GM23248 (cell line): ENCODE measurements around the gene DNAH7. TPM values are rescaled to one million over a fixed set of nuclear protein-coding genes. Genes with fewer than 3 reads are reported as not detected.

Experiments
- DNase-seq: peaks from one replicate; pipeline ENCODE4 v3.0.0-alpha.2; 2015
- H2AFZ ChIP-seq: fragments of 200-600 bp; sonication (generic); 2 replicates; pipeline ENCODE4 v1.6.1; 2016; ENCODE audit warnings: antibody characterized with exemption
- H3F3A ChIP-seq: fragments of 200-600 bp; sonication (generic); 2 replicates; pipeline ENCODE4 v1.6.1; 2016; ENCODE audit warnings: mild to moderate bottlenecking, antibody characterized with exemption, mixed run types; ENCODE audit not compliant: insufficient read depth
- H3K27ac ChIP-seq: fragments of 200-600 bp; sonication (generic); 2 replicates; pipeline ENCODE4 v1.5.1; 2016; ENCODE audit warnings: mild to moderate bottlenecking
- H3K27me3 ChIP-seq: fragments of 200-600 bp; sonication (generic); replicated peaks from 2 replicates; pipeline ENCODE4 v1.6.1; 2016; ENCODE audit warnings: mild to moderate bottlenecking; ENCODE audit not compliant: insufficient read depth
- H3K36me3 ChIP-seq: fragments of 200-600 bp; sonication (generic); 2 replicates; pipeline ENCODE4 v1.6.1; 2016; ENCODE audit warnings: low read depth, mild to moderate bottlenecking
- H3K4me1 ChIP-seq: fragments of 200-600 bp; sonication (generic); 2 replicates; pipeline ENCODE4 v1.6.1; 2016; ENCODE audit warnings: mild to moderate bottlenecking; ENCODE audit not compliant: insufficient read depth
- H3K4me2 ChIP-seq: fragments of 200-600 bp; sonication (generic); one replicate; pipeline ENCODE4 v1.6.1; 2016; ENCODE audit warnings: mild to moderate bottlenecking; ENCODE audit not compliant: unreplicated experiment
- H3K4me3 ChIP-seq: fragments of 200-600 bp; sonication (generic); 2 replicates; pipeline ENCODE4 v1.5.1; 2016; ENCODE audit warnings: mild to moderate bottlenecking
- H3K79me2 ChIP-seq: fragments of 200-600 bp; sonication (generic); 2 replicates; pipeline ENCODE4 v1.6.1; 2016; ENCODE audit warnings: mild to moderate bottlenecking; ENCODE audit not compliant: insufficient read depth
- H3K9ac ChIP-seq: fragments of 200-600 bp; sonication (generic); 2 replicates; pipeline ENCODE4 v1.6.1; 2016; ENCODE audit warnings: mild to moderate bottlenecking
- H3K9me2 ChIP-seq: fragments of 200-600 bp; sonication (generic); 2 replicates; pipeline ENCODE4 v1.6.1; 2016; ENCODE audit warnings: mixed run types, mild to moderate bottlenecking, moderate library complexity; ENCODE audit not compliant: insufficient read depth
- H3K9me3 ChIP-seq: fragments of 200-600 bp; sonication (generic); one replicate; pipeline ENCODE4 v1.6.1; 2017; ENCODE audit warnings: low read depth
- H4K20me1 ChIP-seq: fragments of 200-600 bp; sonication (generic); 2 replicates; pipeline ENCODE4 v1.6.0; 2016; ENCODE audit not compliant: insufficient read depth
- EZH2 ChIP-seq: fragments of 200-600 bp; sonication (generic); IDR thresholded peaks from 2 replicates; pipeline ENCODE4 v1.6.1; 2018; ENCODE audit warnings: antibody characterized with exemption, mild to moderate bottlenecking; ENCODE audit not compliant: insufficient read depth, poor library complexity, severe bottlenecking
- EZH2phosphoT487 ChIP-seq: fragments of 200-600 bp; sonication (generic); IDR thresholded peaks from 2 replicates; pipeline ENCODE4 v1.6.1; 2018; ENCODE audit warnings: antibody characterized with exemption, moderate library complexity, mild to moderate bottlenecking, low read depth; ENCODE audit not compliant: insufficient read depth
- WGBS, 2 experiments: methylation state at CpG; one replicate each; pipeline ENCODE4 v1.1.6; 2015 to 2017; ENCODE audit warnings: low lambda C conversion rate in 2 of 2, low coverage in 1 of 2; ENCODE audit errors: missing lambda C conversion rate in 2 of 2; 5-methylcytosine and 5-hydroxymethylcytosine counted together
- in situ Hi-C: fragments of 300-500 bp; cut with MboI; formaldehyde crosslinking; loops from 2 replicates; pipeline ENCODE4 v1.15.0; 2020
- polyA plus RNA-seq: library from polyadenylated mRNA; unstranded; fragments of >200 nt; fragmentation: Nextera tagmentation; extraction: Ambion mirVana; gene quantifications from 2 replicates; pipeline ENCODE4 v1.2.1, GENCODE V29; 2016
- total RNA-seq: library from RNA; depleted of rRNA; stranded (reverse); fragments of >200 nt; shearing (Covaris generic); gene quantifications from 2 replicates; pipeline ENCODE4 v1.2.3, GENCODE V29; 2014

DNAH7 gene
- total and polyA plus RNA-seq, 2 experiments from 2014 or later = 0.40 to 0.43 TPM

- Histone ChIP-seq H3K9ac (no peak overlapping the region), H3K4me2 (no peak overlapping the region), H3K9me3 (no peaks in the 10 kb centered on the region), H3K79me2 (no peaks in the 10 kb centered on the region), H3F3A (peaks cover 20% of the 10 kb centered on the region; the same call in 1 of the 2 replicates), H3K4me1 (peaks cover 22% of the 10 kb centered on the region), H3K4me3 (no peak overlapping the region), H3K27ac (no peak overlapping the region), H3K36me3 (peaks cover 22% of the 10 kb centered on the region), H3K27me3 (no peaks in the 10 kb centered on the region), H4K20me1 (no peaks in the 10 kb centered on the region), H2AFZ (no peak overlapping the region), H3K9me2 (no peaks in the 10 kb centered on the region)
- no peak for DNase-seq
- TF ChIP-seq EZH2 (no peak), EZH2phosphoT487 (no peak)
- in situ Hi-C loops = no loop called here
Observed at GRCh38 chr2:195733831-195734230, 334.8 kb downstream of the DNAH7 start.

- TF ChIP-seq EZH2 (no peak), EZH2phosphoT487 (no peak)
- Histone ChIP-seq H4K20me1 (no peaks in the 10 kb centered on the region), H3K27me3 (no peaks in the 10 kb centered on the region), H3K4me3 (no peak overlapping the region), H2AFZ (no peak overlapping the region), H3F3A (peaks cover 17% of the 10 kb centered on the region; the same call in 1 of the 2 replicates), H3K9me3 (no peaks in the 10 kb centered on the region), H3K36me3 (peaks cover 26% of the 10 kb centered on the region), H3K79me2 (no peaks in the 10 kb centered on the region), H3K4me1 (peaks cover 17% of the 10 kb centered on the region), H3K9me2 (no peaks in the 10 kb centered on the region), H3K9ac (no peak overlapping the region), H3K4me2 (no peak overlapping the region), H3K27ac (no peak overlapping the region)
- DNase-seq = no peak
- in situ Hi-C loops = no loop called here
- WGBS, 2 experiments = 45 to 71% methylated on average over 1 of the region's 1 CpG
Observed at GRCh38 chr2:195732574-195732973, 336.1 kb downstream of the DNAH7 start.

GRCh38 chr2:195730912-195731311, 337.7 kb downstream of the DNAH7 start:
- WGBS, 2 experiments = 96 to 98% methylated on average over 3 of the region's 3 CpGs

GRCh38 chr2:195727106-195727505, 341.5 kb downstream of the DNAH7 start:
- H3K36me3 ChIP-seq = peaks cover 42% of the 10 kb centered on the region
- in situ Hi-C loops = no loop called here
- 96 to 98% methylated on average over 4 of the region's 4 CpGs for WGBS, 2 experiments

More at GRCh38 chr2:195730912-195731311, 337.7 kb downstream of the DNAH7 start:
- no peaks in the 10 kb centered on the region for H3K9me3 ChIP-seq
- H3K9ac ChIP-seq = no peak overlapping the region
- 0 out of 2 replicates have a peak, but pooled peaks cover 6% of the 10 kb centered on the region for H3F3A ChIP-seq
- no peak overlapping the region for H3K27ac ChIP-seq
- no peak for DNase-seq
- H3K27me3 ChIP-seq = no peaks in the 10 kb centered on the region
- H3K9me2 ChIP-seq = no peaks in the 10 kb centered on the region
- H3K4me1 ChIP-seq = peaks cover 10% of the 10 kb centered on the region
- no peak overlapping the region for H2AFZ ChIP-seq
- no peak overlapping the region for H3K4me3 ChIP-seq
- H3K4me2 ChIP-seq = no peak overlapping the region
- no peaks in the 10 kb centered on the region for H3K79me2 ChIP-seq
- TF ChIP-seq EZH2phosphoT487 (no peak), EZH2 (no peak)
- peaks cover 30% of the 10 kb centered on the region for H3K36me3 ChIP-seq
- no peaks in the 10 kb centered on the region for H4K20me1 ChIP-seq
- in situ Hi-C loops = no loop called here

GRCh38 chr2:195722075-195722474, 346.6 kb downstream of the DNAH7 start:
- in situ Hi-C loops = no loop called here
- Histone ChIP-seq H3F3A (peaks cover 8% of the 10 kb centered on the region; the same call in 1 of the 2 replicates), H3K4me3 (no peak overlapping the region), H2AFZ (no peak overlapping the region), H3K36me3 (peaks cover 48% of the 10 kb centered on the region), H3K27ac (no peak overlapping the region), H3K4me1 (no peaks in the 10 kb centered on the region), H3K9ac (no peak overlapping the region), H3K79me2 (no peaks in the 10 kb centered on the region), H3K9me3 (no peaks in the 10 kb centered on the region), H3K4me2 (no peak overlapping the region), H3K9me2 (no peaks in the 10 kb centered on the region), H3K27me3 (no peaks in the 10 kb centered on the region), H4K20me1 (no peaks in the 10 kb centered on the region)
- TF ChIP-seq EZH2phosphoT487 = no peak
- no peak for TF ChIP-seq EZH2
- WGBS, 2 experiments = 96 to 100% methylated on average over 1 of the region's 1 CpG
- no peak for DNase-seq

More at GRCh38 chr2:195727106-195727505, 341.5 kb downstream of the DNAH7 start:
- no peaks in the 10 kb centered on the region for H3K27me3 ChIP-seq
- H3K4me2 ChIP-seq = no peak overlapping the region
- TF ChIP-seq EZH2 = no peak
- TF ChIP-seq EZH2phosphoT487 = no peak
- no peaks in the 10 kb centered on the region for H3K9me2 ChIP-seq
- H3K79me2 ChIP-seq = no peaks in the 10 kb centered on the region
- no peak overlapping the region for H3K4me3 ChIP-seq
- no peaks in the 10 kb centered on the region for H3K9me3 ChIP-seq
- H3K27ac ChIP-seq = no peak overlapping the region
- no peaks in the 10 kb centered on the region for H3K4me1 ChIP-seq
- no peaks in the 10 kb centered on the region for H4K20me1 ChIP-seq
- peaks cover 8% of the 10 kb centered on the region; the same call in 1 of the 2 replicates for H3F3A ChIP-seq
- H2AFZ ChIP-seq = no peak overlapping the region
- H3K9ac ChIP-seq = no peak overlapping the region
- no peak for DNase-seq
